GM21529 (cell line): Measurements from ENCODE around the gene BANP.
"Not testable (repeated sequence)": the region's sequence is repeated elsewhere in the genome, so short reads cannot be mapped to it uniquely, and the experiment has no call there.

ENCODE experiments used
- ATAC-seq: cut with Tn5 transposase; IDR thresholded peaks from one replicate; pipeline ENCODE4 v1.9.1; 2021; ENCODE audit not compliant: unreplicated experiment

BANP gene

GRCh38 chr16:88045361-88045760 lies 94.1 kb downstream of the BANP start:
- not testable (repeated sequence) for ATAC-seq

DNA sequence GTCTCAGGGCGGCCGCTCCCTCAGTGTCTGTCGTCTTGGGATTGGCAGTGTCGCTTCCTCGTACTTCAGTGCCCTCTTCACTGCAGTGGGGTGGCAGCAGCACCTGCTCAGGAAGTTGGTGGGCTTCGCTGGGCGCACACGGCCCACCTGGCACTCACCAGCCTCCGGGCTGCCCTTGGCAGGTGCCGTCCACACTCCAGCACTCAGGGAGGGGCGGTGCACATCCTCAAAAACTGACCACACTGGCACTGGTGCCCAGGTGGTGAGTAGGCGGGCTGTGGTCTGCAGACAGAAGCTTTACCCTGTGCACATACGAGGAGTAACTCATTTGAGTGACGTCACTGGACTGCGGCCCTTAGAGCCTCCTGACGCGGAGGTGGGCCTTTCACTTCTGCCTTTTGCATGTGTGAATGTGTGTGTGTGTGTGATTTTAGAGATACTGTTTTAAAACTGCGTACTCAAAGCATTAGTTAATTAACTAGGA lies 94.6 kb downstream of the BANP start:
- ATAC-seq, result peak; percentile 82

DNA sequence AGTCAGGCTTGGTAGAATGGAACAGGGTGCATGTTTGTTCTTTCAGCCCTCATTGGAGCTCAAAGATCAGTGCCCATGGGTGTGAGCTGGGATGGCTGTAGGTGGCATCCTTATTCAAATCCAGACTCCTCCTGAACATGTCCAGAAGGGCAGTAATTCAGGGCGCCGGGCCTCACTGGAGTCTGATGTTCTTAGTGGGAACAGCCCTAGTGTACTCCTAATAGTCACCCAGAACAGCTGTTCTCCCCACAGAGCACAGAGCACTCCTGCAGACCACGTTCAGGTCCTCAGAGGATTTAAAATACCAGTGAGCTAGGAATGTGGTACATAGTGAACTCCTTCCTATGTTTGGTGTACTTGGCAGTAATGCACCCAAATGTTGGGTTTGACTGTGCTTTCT lies 96.2 kb downstream of the BANP start:
- no peak for ATAC-seq

GRCh38 chr16:88048985-88049384 lies 97.8 kb downstream of the BANP start:
- no peak for ATAC-seq

DNA sequence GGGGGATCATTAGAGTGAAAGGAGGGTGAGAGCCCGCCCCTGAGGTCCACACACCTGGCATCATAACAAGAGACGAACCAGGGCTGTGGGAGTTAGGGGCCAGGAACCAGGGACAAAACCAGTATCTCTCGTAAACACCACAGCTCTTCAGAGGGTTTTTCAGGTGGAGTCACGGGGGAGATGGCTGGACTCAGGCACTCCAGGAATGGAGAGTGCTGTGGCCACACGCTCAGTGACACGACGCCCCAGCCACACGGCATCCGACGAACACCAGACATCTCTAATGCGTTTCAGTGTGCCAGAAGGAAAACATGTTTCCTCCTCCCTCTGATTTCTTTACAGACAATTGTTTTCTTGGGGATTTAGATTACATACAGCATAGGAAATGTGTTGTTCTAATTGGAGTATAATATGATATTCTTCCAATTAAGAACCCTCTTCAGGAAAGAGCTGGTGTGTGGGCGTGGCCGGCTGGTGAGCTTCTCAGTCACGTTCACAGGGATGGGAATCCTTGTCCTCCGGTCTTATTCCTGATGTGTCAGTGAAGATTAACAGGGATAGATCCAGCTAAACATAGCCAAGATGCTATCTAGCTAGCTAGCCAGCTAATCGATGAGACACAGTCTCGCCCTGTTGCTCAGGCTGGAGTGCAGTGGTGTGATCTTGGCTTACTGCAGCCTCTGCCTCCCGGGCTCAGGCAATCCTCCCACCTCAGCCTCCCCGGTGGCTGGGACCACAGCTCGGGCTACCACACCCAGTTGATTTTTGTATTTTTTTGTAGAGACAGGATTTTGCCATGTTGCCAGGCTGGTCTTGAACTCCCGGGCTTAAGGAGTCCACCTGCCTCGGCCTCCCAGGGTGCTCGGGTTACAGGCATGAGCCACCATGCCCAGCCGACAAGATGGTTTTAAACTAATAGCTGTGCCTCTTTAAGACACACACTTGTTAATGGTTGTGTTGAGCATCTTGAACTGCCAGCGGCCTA lies 98.6 kb downstream of the BANP start:
- ATAC-seq, result no peak

DNA sequence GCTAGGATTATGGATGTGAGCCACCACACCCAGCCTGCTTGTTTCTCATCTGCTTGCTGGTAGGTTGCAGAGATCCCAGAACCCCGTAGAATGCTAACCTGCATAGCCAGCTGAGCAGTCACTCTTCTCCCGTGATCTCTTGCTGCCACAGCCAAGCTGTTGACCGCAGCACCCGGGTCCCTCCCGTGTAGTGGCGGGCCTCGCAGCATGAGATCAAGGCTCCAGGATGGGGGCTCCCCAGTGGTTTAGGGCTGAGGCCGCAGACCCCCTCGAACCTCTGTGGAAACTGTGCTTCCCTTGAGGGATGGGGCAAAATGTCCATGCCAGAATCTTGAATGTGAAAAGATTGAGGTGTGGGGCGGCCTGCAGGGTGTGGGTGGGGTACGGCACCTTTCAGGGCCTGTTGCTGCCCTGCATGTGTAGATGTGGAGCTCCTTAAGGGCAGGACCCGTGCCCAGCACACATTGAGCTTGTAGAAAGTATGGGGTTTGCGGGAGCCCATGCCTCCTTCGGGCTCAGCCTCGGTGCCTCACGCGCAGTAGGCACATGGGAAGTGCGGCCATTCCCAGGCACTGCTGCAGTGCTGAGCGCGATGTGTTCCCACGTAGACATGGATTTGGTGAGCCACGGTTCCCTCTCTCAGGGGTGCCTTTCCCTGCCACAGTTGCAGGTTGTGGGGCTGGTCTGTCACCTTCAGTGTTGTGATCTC lies 99.9 kb downstream of the BANP start:
- no peak for ATAC-seq

DNA sequence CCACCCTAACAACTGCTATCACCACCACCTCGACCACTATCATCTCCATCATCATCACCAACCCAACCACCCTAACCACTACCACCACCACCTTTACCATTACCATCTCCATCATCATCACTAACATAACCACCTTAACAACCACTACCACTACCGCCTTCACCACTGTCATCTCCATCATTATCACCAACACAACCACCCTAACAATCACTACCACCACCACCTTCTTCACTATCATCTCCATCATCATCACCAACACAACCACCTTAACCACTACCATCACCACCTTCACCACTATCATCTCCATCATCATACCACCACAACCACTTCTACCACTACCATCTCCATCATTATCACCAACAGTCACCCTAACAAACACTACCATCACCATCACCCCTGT lies 101.4 kb downstream of the BANP start:
- no peak for ATAC-seq

- ATAC-seq, result not testable (repeated sequence)
Observed at GRCh38 chr16:88053479-88053878, 102.2 kb downstream of the BANP start.

DNA sequence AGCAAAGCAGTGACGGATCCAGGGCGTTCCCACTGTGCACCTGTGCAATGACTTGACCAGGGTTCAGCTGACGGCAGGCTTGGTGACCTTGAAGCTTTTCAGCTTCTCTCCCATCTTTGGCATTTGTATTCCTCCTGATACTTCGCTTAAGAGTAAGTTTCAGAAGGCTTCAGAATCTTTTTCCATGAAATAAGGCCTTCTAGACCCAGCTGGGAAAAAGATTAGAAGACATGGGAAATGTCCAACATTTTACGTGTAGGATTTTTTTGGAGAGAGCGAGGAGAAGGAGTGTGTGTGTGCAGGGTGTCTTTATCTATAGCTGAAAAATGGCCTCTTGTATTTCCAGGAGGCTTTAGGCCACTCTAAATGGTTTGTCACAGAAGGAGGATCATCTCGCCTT lies 104.1 kb downstream of the BANP start:
- ATAC-seq, result no peak

- ATAC-seq, result no peak
Observed at GRCh38 chr16:88056212-88056611, 105.0 kb downstream of the BANP start.

GRCh38 chr16:88057656-88058055 lies 106.4 kb downstream of the BANP start:
- ATAC-seq, result no peak

DNA sequence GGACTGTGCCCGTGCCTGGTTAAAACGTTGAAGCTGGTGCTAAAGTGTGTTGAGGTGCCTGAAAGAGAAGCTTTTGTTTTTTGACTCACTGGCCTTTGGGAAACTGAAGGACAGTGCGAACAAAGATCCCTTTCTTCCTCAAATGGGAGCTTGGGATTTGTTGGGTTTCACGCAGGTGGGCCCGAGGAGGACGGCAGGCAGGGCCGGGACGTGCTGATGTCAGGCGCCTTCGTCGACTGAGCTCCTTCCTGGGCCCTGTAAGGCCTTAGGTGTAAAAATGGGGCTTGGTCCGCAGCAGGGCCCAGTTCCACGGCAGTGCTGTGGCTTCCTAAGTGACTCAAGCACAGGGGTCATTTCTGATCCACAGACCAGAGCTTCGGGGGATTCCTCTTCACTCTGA lies 106.9 kb downstream of the BANP start:
- no peak for ATAC-seq

GRCh38 chr16:88058817-88059216 lies 107.6 kb downstream of the BANP start:
- ATAC-seq, result no peak

DNA sequence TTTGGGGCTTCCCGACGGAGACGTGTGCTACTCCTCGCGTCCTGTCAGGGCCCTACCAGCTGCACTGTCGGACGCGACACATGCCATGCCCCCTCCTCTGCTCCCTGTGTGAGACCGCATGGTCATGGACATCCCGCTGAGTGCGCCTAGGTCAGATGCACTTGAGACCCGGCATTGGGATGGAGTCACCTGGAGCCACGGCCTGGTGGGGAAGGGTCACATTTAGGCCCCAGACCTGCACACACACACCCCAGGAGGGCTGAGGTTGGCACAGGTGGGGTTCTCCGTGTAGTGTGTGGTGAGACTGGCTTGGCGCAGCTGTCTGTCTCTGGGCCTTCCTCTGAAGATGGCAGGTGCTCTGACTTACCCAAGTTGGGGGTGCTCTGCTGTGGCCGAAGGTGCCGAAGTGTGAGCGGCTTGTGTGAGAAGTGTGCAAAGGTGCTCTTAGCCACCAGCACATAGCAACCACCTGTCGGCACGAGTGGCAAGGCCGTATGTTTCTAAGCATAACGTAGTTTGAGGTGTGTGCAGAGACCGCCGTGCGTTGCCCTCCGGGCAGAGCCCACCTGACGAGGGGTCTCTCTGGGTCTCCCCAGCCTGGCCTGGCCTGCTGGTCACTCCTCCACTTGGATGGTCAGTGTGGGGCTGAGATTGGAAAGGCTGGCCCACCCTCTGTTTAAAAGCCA lies 108.6 kb downstream of the BANP start:
- no peak for ATAC-seq

DNA sequence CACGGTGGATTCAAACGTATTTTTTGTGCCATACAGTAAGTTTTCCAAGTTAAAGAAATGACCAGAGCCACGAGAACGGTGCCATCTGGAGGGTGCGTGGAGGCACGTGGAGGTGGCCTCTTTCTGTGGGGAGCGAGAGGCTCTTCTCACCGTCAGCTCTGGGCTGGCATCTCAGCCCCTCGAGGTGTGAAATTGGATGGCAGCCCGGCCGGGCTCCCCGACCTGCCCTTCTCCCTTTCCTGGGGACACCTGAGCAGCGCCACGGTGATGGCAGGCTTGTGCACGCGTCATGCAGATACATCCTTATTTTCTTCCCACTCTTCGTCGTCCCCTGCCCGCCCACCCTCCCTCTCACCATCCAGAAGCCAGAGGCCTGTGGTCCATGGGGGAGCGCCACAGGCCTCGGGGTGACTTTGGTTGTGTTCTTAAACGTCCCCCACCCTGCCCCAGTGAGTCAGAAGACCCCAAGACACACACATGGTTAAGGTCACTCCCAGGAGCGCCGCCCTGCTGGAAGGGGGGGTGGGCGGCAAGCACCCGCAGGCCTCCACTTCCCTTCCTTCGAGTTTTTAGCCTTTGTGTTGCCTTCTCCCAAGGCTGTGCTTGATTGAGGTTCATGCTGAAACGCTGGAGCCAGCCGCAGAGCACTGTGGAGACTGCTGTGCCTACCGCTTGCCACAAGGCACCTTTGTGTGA lies 109.4 kb downstream of the BANP start:
- ATAC-seq, result no peak

GRCh38 chr16:88061346-88062110 lies 110.3 kb downstream of the BANP start:
- ATAC-seq, result no peak

- no peak for ATAC-seq
Observed at GRCh38 chr16:88062341-88063210, 111.3 kb downstream of the BANP start.

- ATAC-seq, result no peak
Observed at GRCh38 chr16:88063211-88063773, 112.1 kb downstream of the BANP start.
